A549 (cell line): ENCODE data around the gene MRPL42. TPM values are rescaled to one million over a fixed set of nuclear protein-coding genes. Genes with fewer than 3 reads are reported as not detected.

ENCODE experiments used
- ATAC-seq, 2 experiments: fragments of 200-7000 bp in 1 of 2; fragments of >200 bp in 1 of 2; cut with Nextera tagmentation in 1 of 2; cut with Tn5 transposase in 1 of 2; 3 replicates each; pipeline versions ENCODE4 v1.8.0 to v1.9.1; 2018 to 2020; ENCODE audit warnings: mild to moderate bottlenecking in 1 of 2, moderate library complexity in 1 of 2
- CTCF ChIA-PET: fragments of 300-600 bp; sonication (Branson Sonifier 250); formaldehyde crosslinking; extraction: SDS; loops from one replicate; lab custom pipeline; 2021; ENCODE audit warnings: antibody characterized with exemption, inconsistent platforms; lab: Yijun Ruan, JAX
- POLR2A ChIA-PET: fragments of 350-600 bp; formaldehyde crosslinking; extraction: SDS; loops from one replicate; lab custom pipeline; 2021; ENCODE audit warnings: antibody characterized with exemption, inconsistent platforms; lab: Yijun Ruan, JAX
- DNase-seq, 2 experiments: peaks; one replicate each; pipeline versions ENCODE4 v3.0.0 to v3.0.0-alpha.2; 2011 to 2016; ENCODE audit warnings: low read depth in 1 of 2, low spot score in 1 of 2
- FAIRE-seq: peaks from 2 replicates; lab custom pipeline; 2011; peaks lifted over from hg19 to GRCh38; lab: Jason Lieb, UNC
- H3K27ac ChIP-seq, 2 experiments: fragments of >200 bp; sonication (Bioruptor Twin); formaldehyde crosslinking; 3 replicates each; pipeline ENCODE4 v1.5.1; 2016 to 2017
- H3K4me1 ChIP-seq: fragments of >200 bp; sonication (Bioruptor Twin); formaldehyde crosslinking; 3 replicates; pipeline ENCODE4 v1.6.1; 2016
- H3K4me2 ChIP-seq: fragments of >200 bp; sonication (Bioruptor Twin); formaldehyde crosslinking; 3 replicates; pipeline ENCODE4 v1.6.1; 2016
- H3K4me3 ChIP-seq: fragments of >200 bp; sonication (Bioruptor Twin); formaldehyde crosslinking; 3 replicates; pipeline ENCODE4 v1.5.1; 2016
- H3K9me3 ChIP-seq: fragments of >200 bp; sonication (Bioruptor Twin); formaldehyde crosslinking; 3 replicates; pipeline ENCODE4 v1.6.1; 2016
- BCL3 ChIP-seq: fragments of >200 bp; sonication (Bioruptor Twin); formaldehyde crosslinking; IDR thresholded peaks from 3 replicates; pipeline ENCODE4 v1.6.1; 2016
- CBX2 ChIP-seq: fragments of 200-600 bp; sonication (generic); IDR thresholded peaks from 2 replicates; pipeline ENCODE4 v1.6.1; 2016; ENCODE audit warnings: low read depth, mild to moderate bottlenecking, borderline replicate concordance
- EHMT2 ChIP-seq: fragments of 200-600 bp; sonication (generic); IDR thresholded peaks from 2 replicates; pipeline ENCODE4 v1.6.1; 2016; ENCODE audit warnings: antibody characterized with exemption, low read depth, mild to moderate bottlenecking, moderate library complexity
- ELK1 ChIP-seq: fragments of 150-350 bp; IDR thresholded peaks from 2 replicates; pipeline ENCODE4 v1.6.1; 2014; ENCODE audit warnings: low read depth, mild to moderate bottlenecking, low read length
- ESRRA ChIP-seq: fragments of 150-350 bp; IDR thresholded peaks from 2 replicates; pipeline ENCODE4 v1.6.1; 2014; ENCODE audit warnings: mild to moderate bottlenecking, low read length, borderline replicate concordance
- FOSB ChIP-seq: fragments of 250-450 bp; sonication (Bioruptor Pico); IDR thresholded peaks from 2 replicates; pipeline ENCODE4 v1.5.0; 2020; ENCODE audit warnings: mild to moderate bottlenecking, moderate library complexity
- FOXS1 ChIP-seq: fragments of 250-450 bp; sonication (Bioruptor Pico); IDR thresholded peaks from 2 replicates; pipeline ENCODE4 v1.5.0; 2020; ENCODE audit warnings: mild to moderate bottlenecking, moderate library complexity
- GATA3 ChIP-seq: IDR thresholded peaks from 2 replicates; pipeline ENCODE4 v1.6.1; 2012; ENCODE audit warnings: borderline replicate concordance
- HDAC2 ChIP-seq: fragments of 200-600 bp; sonication (generic); IDR thresholded peaks from 2 replicates; pipeline ENCODE4 v1.6.1; 2016
- HOXB5 ChIP-seq: fragments of 250-450 bp; sonication (Bioruptor Pico); IDR thresholded peaks from 2 replicates; pipeline ENCODE4 v1.5.0; 2020; ENCODE audit warnings: mild to moderate bottlenecking, moderate library complexity
- JUN ChIP-seq, 2 experiments: fragments of >200 bp; sonication (Bioruptor Twin); formaldehyde crosslinking; IDR thresholded peaks; 2 replicates in 1 of 2; 3 replicates in 1 of 2; pipeline ENCODE4 v1.6.1; 2016 to 2017
- JUNB ChIP-seq: fragments of >200 bp; sonication (Bioruptor Twin); formaldehyde crosslinking; IDR thresholded peaks from 2 replicates; pipeline ENCODE4 v1.6.1; 2016
- KDM1A ChIP-seq: fragments of 200-600 bp; sonication (generic); IDR thresholded peaks from 2 replicates; pipeline ENCODE4 v1.6.1; 2016; ENCODE audit warnings: low read depth, mild to moderate bottlenecking
- KDM5A ChIP-seq: fragments of 200-600 bp; sonication (generic); IDR thresholded peaks from 2 replicates; pipeline ENCODE4 v1.6.1; 2016; ENCODE audit warnings: antibody characterized with exemption, mild to moderate bottlenecking
- MAFK ChIP-seq: fragments of 450-650 bp; IDR thresholded peaks from 2 replicates; pipeline ENCODE4 v1.6.1; 2014; ENCODE audit not compliant: partially characterized antibody
- NFE2L2 ChIP-seq: fragments of 150-350 bp; conservative IDR thresholded peaks from 2 replicates; pipeline ENCODE4 v1.6.1; 2014; ENCODE audit warnings: low read length
- NPAS2 ChIP-seq: fragments of 250-450 bp; sonication (Bioruptor Pico); IDR thresholded peaks from 2 replicates; pipeline ENCODE4 v1.8.0; 2022; ENCODE audit warnings: mild to moderate bottlenecking, moderate library complexity, borderline replicate concordance
- PBX3 ChIP-seq: IDR thresholded peaks from 2 replicates; pipeline ENCODE4 v1.6.1; 2012
- RARB ChIP-seq: fragments of 250-450 bp; sonication (Bioruptor Pico); IDR thresholded peaks from 2 replicates; pipeline ENCODE4 v1.8.0; 2021; ENCODE audit warnings: mild to moderate bottlenecking, moderate library complexity
- RFX5 ChIP-seq: fragments of 450-650 bp; IDR thresholded peaks from 2 replicates; pipeline ENCODE4 v1.7.1; 2014; ENCODE audit warnings: antibody characterized with exemption, mild to moderate bottlenecking, moderate library complexity
- RNF2 ChIP-seq: fragments of 200-600 bp; sonication (generic); IDR thresholded peaks from 2 replicates; pipeline ENCODE4 v1.6.1; 2016; ENCODE audit warnings: low read depth, mild to moderate bottlenecking, antibody characterized with exemption, moderate library complexity, borderline replicate concordance
- TFCP2L1 ChIP-seq: fragments of 250-450 bp; sonication (Bioruptor Pico); IDR thresholded peaks from 2 replicates; pipeline ENCODE4 v1.5.0; 2021; ENCODE audit warnings: mild to moderate bottlenecking
- WGBS: methylation state at CpG from one replicate; pipeline ENCODE4 v1.1.6; 2017; ENCODE audit errors: missing lambda C conversion rate; 5-methylcytosine and 5-hydroxymethylcytosine counted together
- polyA plus RNA-seq, 4 experiments: library from polyadenylated mRNA; depleted of rRNA in 3 of 4; stranded (reverse); fragments of >200 nt; fragmentation: RNase III in 1 of 4; extraction: RNeasy Plus Mini Kit Qiagen cat#74134 plus additional on column Dnase treatment in 1 of 4; gene quantifications; 2 replicates in 3 of 4; 3 replicates in 1 of 4; pipeline ENCODE4 v1.2.3, GENCODE V29; 2011 to 2017

Gene MRPL42
- polyA plus RNA-seq, 2 of the 4 experiments (the other 2 are of a cell fraction) = 73.6 to 201 TPM

GRCh38 chr12:93539821-93540220, 72.5 kb downstream of the MRPL42 start:
- Histone ChIP-seq H3K4me3 (no peak overlapping the region), H3K4me2 (no peak overlapping the region), H3K4me1 (no peaks in the 10 kb centered on the region), H3K9me3 (no peaks in the 10 kb centered on the region), H3K27ac (no peak overlapping the region)
- ChIA-PET POLR2A (no interaction called here), CTCF (interaction anchor here (1.0 to 5.4 kb wide), 4 partner anchors 9 to 562 kb away, joined by 3 to 28 read pairs (median 5); no protein-coding TSS in a partner anchor)
- DNase-seq (no peak), ATAC-seq (no peak), FAIRE-seq (no peak)
- WGBS = 96% methylated on average over 4 of the region's 4 CpGs
- TF ChIP-seq CBX2 (no peak), KDM5A (no peak), RFX5 (no peak), EHMT2 (no peak), PBX3 (no peak), NPAS2 (CRISPR knock-in tag) (no peak), FOSB (CRISPR knock-in tag) (no peak), ELK1 (no peak), HDAC2 (no peak), RNF2 (no peak), KDM1A (no peak)

GRCh38 chr12:93540466-93540865, 73.2 kb downstream of the MRPL42 start:
- Histone ChIP-seq H3K4me3 (no peak overlapping the region), H3K9me3 (no peaks in the 10 kb centered on the region), H3K4me2 (no peak overlapping the region), H3K4me1 (no peaks in the 10 kb centered on the region), H3K27ac (no peak overlapping the region)
- 88% methylated on average over 1 of the region's 1 CpG for WGBS
- ATAC-seq (no peak), FAIRE-seq (no peak), DNase-seq (no peak)
- ChIA-PET CTCF (interaction anchor here (0.9 to 5.4 kb wide), 5 partner anchors 10 to 561 kb away, joined by 3 to 28 read pairs (median 5); no protein-coding TSS in a partner anchor), POLR2A (no interaction called here)
- TF ChIP-seq BCL3 (no peak), JUNB (no peak), RARB (CRISPR knock-in tag) (no peak), NFE2L2 (no peak), ESRRA (no peak), GATA3 (no peak), FOXS1 (CRISPR knock-in tag) (no peak), MAFK (no peak), HOXB5 (CRISPR knock-in tag) (no peak), NPAS2 (CRISPR knock-in tag) (no peak), JUN (IDR thresholded peaks at IDR 0.05) (no peak), PBX3 (no peak), TFCP2L1 (CRISPR knock-in tag) (no peak)
